Skin epidermis (tissue), 12 donors: Measurements from ENCODE around the gene CIRBP.
"Not testable (repeated sequence)": the region's sequence is repeated elsewhere in the genome, so short reads cannot be mapped to it uniquely, and the experiment has no call there.

Experiments
- H3K27ac ChIP-seq, 21 experiments: fragments of 200-600 bp; sonication (generic) in 11 of 21; one replicate each; pipeline ENCODE4 v1.5.0; 2020; ENCODE audit warnings: mild to moderate bottlenecking in 3 of 21, inconsistent platforms in 2 of 21, moderate library complexity in 2 of 21
- H3K4me3 ChIP-seq, 7 experiments: fragments of 200-600 bp; sonication (generic) in 2 of 7; one replicate each; pipeline ENCODE4 v1.5.0; 2020; ENCODE audit warnings: inconsistent platforms in 2 of 7, mild to moderate bottlenecking in 2 of 7, moderate library complexity in 1 of 7

Gene CIRBP

GRCh38 chr19:1240925-1241324 is 28.2 kb upstream of the CIRBP start:
- Histone ChIP-seq H3K4me3 (peak overlapping the region in 6 of 7 experiments; percentile 18 to 95 (median 53)), H3K27ac (peak overlapping the region in 15 of 21 experiments; percentile 13 to 97 (median 87))

- Histone ChIP-seq H3K4me3 (peak within 1 kb of the TSS; percentile 75 to 95 (median 85)), H3K27ac (peak within 1 kb of the TSS; percentile 73 to 97 (median 93))
Observed at GRCh38 chr19:1241417-1242095, 27.6 kb upstream of the CIRBP start, which contains the start of gene ATP5F1D. ATP5F1D (plus strand) TSS chr19:1241751; CDS start chr19:1241851, 100 bp downstream.

- H3K27ac ChIP-seq = peak overlapping the region in 20 of 21 experiments; percentile 65 to 100 (median 87)
- H3K4me3 ChIP-seq = peak overlapping the region in 6 of 7 experiments; percentile 15 to 37 (median 24)
Observed at GRCh38 chr19:1243768-1244692, 25.1 kb upstream of the CIRBP start.

GRCh38 chr19:1244693-1245451 is 24.3 kb upstream of the CIRBP start:
- Histone ChIP-seq H3K4me3 (peak overlapping the region; percentile 3 to 37 (median 23)), H3K27ac (peak overlapping the region in 20 of 21 experiments; percentile 65 to 100 (median 87))

- Histone ChIP-seq H3K27ac (peak overlapping the region in 20 of 21 experiments; percentile 65 to 100 (median 87)), H3K4me3 (peak overlapping the region in 2 of 7 experiments; percentile 26 to 37)
Observed at GRCh38 chr19:1245494-1246264, 23.5 kb upstream of the CIRBP start.

- peak overlapping the region in 15 of 21 experiments; percentile 77 to 100 (median 87) for H3K27ac ChIP-seq
- H3K4me3 ChIP-seq = not testable (repeated sequence)
Observed at GRCh38 chr19:1246265-1247087, 22.7 kb upstream of the CIRBP start.

GRCh38 chr19:1247748-1248138 is 21.4 kb upstream of the CIRBP start:
- Histone ChIP-seq H3K4me3 (peak overlapping the region; percentile 71 to 93 (median 75)), H3K27ac (peak overlapping the region; percentile 95 to 100 (median 99))

- Histone ChIP-seq H3K4me3 (peak within 1 kb of the TSS; percentile 71 to 93 (median 75)), H3K27ac (peak within 1 kb of the TSS; percentile 95 to 100 (median 99))
Observed at GRCh38 chr19:1248139-1248785, 20.9 kb upstream of the CIRBP start, which contains the start of gene MIDN. MIDN (plus strand) TSS chr19:1248583; CDS start chr19:1250297, 1,714 bp downstream.

GRCh38 chr19:1248786-1249297 is 20.3 kb upstream of the CIRBP start:
- H3K4me3 ChIP-seq = peak overlapping the region; percentile 71 to 93 (median 75)
- peak overlapping the region; percentile 95 to 100 (median 99) for H3K27ac ChIP-seq

GRCh38 chr19:1249298-1249989 is 19.7 kb upstream of the CIRBP start:
- H3K27ac ChIP-seq = peak overlapping the region; percentile 95 to 100 (median 99)
- peak overlapping the region; percentile 72 to 94 (median 88) for H3K4me3 ChIP-seq

GRCh38 chr19:1249990-1250436 is 19.1 kb upstream of the CIRBP start:
- Histone ChIP-seq H3K27ac (peak overlapping the region; percentile 61 to 100 (median 98)), H3K4me3 (peak overlapping the region; percentile 68 to 94 (median 88))

- Histone ChIP-seq H3K27ac (peak overlapping the region; percentile 61 to 100 (median 98)), H3K4me3 (peak overlapping the region; percentile 68 to 94 (median 88))
Observed at GRCh38 chr19:1250437-1251260, 18.5 kb upstream of the CIRBP start.

GRCh38 chr19:1251330-1252220 is 17.6 kb upstream of the CIRBP start:
- peak overlapping the region; percentile 61 to 100 (median 98) for H3K27ac ChIP-seq

GRCh38 chr19:1252221-1252820 is 16.8 kb upstream of the CIRBP start:
- Histone ChIP-seq H3K4me3 (peak overlapping the region; percentile 68 to 94 (median 88)), H3K27ac (peak overlapping the region; percentile 61 to 100 (median 98))

More at GRCh38 chr19:1251330-1252220, 17.6 kb upstream of the CIRBP start:
- H3K4me3 ChIP-seq = peak overlapping the region; percentile 68 to 94 (median 88)
